Activated CD4-positive, alpha-beta T cell treated with anti-CD3 and anti-CD28 coated beads for 36 hours (primary cell): ENCODE results near the gene EDN3. TPM values are rescaled to one million over a fixed set of nuclear protein-coding genes. Genes with fewer than 3 reads are reported as not detected.
"Not testable (repeated sequence)": the region's sequence is repeated elsewhere in the genome, so short reads cannot be mapped to it uniquely, and the experiment has no call there.

Source experiments
- ATAC-seq: fragments of 200-7000 bp; cut with Tn5 transposase; one replicate; pipeline ENCODE4 v1.10.0; 2021; ENCODE audit warnings: mild to moderate bottlenecking, moderate library complexity
- CTCF ChIA-PET: fragments of 350-600 bp; sonication (Branson Sonifier 250); formaldehyde crosslinking; loops from one replicate; lab custom pipeline; 2021; ENCODE audit warnings: antibody characterized with exemption; lab: Charles Lee
- POLR2A ChIA-PET: fragments of 350-600 bp; sonication (Branson Sonifier 250); formaldehyde crosslinking; loops from one replicate; lab custom pipeline; 2021; ENCODE audit warnings: antibody characterized with exemption, inconsistent platforms; lab: Charles Lee
- DNase-seq: peaks from one replicate; pipeline ENCODE4 v3.0.0-alpha.2; 2020
- H3K27ac Mint-ChIP-seq: one replicate; pipeline ENCODE4 v1.8.0; 2021; ENCODE audit warnings: mixed read lengths
- H3K27me3 Mint-ChIP-seq: one replicate; pipeline ENCODE4 v1.8.0; 2021; ENCODE audit warnings: mixed read lengths
- H3K36me3 Mint-ChIP-seq: one replicate; pipeline ENCODE4 v1.8.0; 2021; ENCODE audit warnings: low read depth, mixed read lengths
- H3K4me1 Mint-ChIP-seq: one replicate; pipeline ENCODE4 v1.8.0; 2021; ENCODE audit warnings: mixed read lengths
- H3K4me3 Mint-ChIP-seq: one replicate; pipeline ENCODE4 v1.8.0; 2021; ENCODE audit warnings: mild to moderate bottlenecking, moderate library complexity, mixed read lengths
- H3K9me3 Mint-ChIP-seq: one replicate; pipeline ENCODE4 v1.8.0; 2021; ENCODE audit warnings: low read depth, mixed read lengths
- intact Hi-C, 2 experiments: fragments of 100-400 bp; cut with DNase I in 1 of 2; cut with micrococcal nuclease in 1 of 2; formaldehyde crosslinking; loops; one replicate each; pipeline versions ENCODE4 v1.14.2 to v1.15.1; 2022 to 2024; cut with DNase I, micrococcal nuclease
- total RNA-seq, 2 experiments: library from RNA; stranded (reverse); gene quantifications; one replicate each; pipeline ENCODE4 v1.2.3, GENCODE V29; 2021

Gene EDN3
- total RNA-seq, 2 experiments from 2014 or later = 0.11 TPM; not detected in 1

GRCh38 chr20:59354460-59354859, 54.0 kb downstream of the EDN3 start:
- H3K27ac Mint-ChIP-seq = no peak overlapping the region
- intact Hi-C loops = no loop called here
- H3K9me3 Mint-ChIP-seq = no peaks in the 10 kb centered on the region
- POLR2A ChIA-PET = no interaction called here
- H3K4me3 Mint-ChIP-seq = no peak overlapping the region
- CTCF ChIA-PET = no interaction called here
- H3K36me3 Mint-ChIP-seq = no peaks in the 10 kb centered on the region
- DNase-seq = no peak
- no peak for ATAC-seq
- no peaks in the 10 kb centered on the region for H3K27me3 Mint-ChIP-seq
- H3K4me1 Mint-ChIP-seq = peaks cover 2% of the 10 kb centered on the region

- CTCF ChIA-PET = no interaction called here
- POLR2A ChIA-PET = no interaction called here
- intact Hi-C loops = no loop called here
These were observed 54.8 kb downstream of the EDN3 start for GRCh38 chr20:59355242-59355641.

GRCh38 chr20:59356662-59357165, 56.3 kb downstream of the EDN3 start:
- H3K36me3 Mint-ChIP-seq = no peaks in the 10 kb centered on the region
- ChIA-PET POLR2A (no interaction called here), CTCF (no interaction called here)
- no peak for DNase-seq
- H3K4me3 Mint-ChIP-seq = no peak overlapping the region
- no peaks in the 10 kb centered on the region for H3K9me3 Mint-ChIP-seq
- H3K4me1 Mint-ChIP-seq = peaks cover 2% of the 10 kb centered on the region
- H3K27ac Mint-ChIP-seq = no peak overlapping the region
- no peaks in the 10 kb centered on the region for H3K27me3 Mint-ChIP-seq
- no peak for ATAC-seq
- intact Hi-C loops = no loop called here

More at GRCh38 chr20:59355242-59355641, 54.8 kb downstream of the EDN3 start:
- DNase-seq (no peak), ATAC-seq (no peak)
- Mint-ChIP-seq H3K9me3 (no peaks in the 10 kb centered on the region), H3K4me3 (no peak overlapping the region), H3K36me3 (no peaks in the 10 kb centered on the region), H3K4me1 (peaks cover 2% of the 10 kb centered on the region), H3K27me3 (no peaks in the 10 kb centered on the region), H3K27ac (no peak overlapping the region)

GRCh38 chr20:59358793-59359192, 58.4 kb downstream of the EDN3 start:
- CTCF ChIA-PET = interaction anchor here (0.6 kb wide), 1 partner anchor 271 kb away, joined by 3 read pairs; no protein-coding TSS in a partner anchor
- DNase-seq, H3K9me3 Mint-ChIP-seq, H3K4me3 Mint-ChIP-seq, ATAC-seq, intact Hi-C loops, POLR2A ChIA-PET, H3K4me1 Mint-ChIP-seq, H3K27me3 Mint-ChIP-seq, H3K27ac Mint-ChIP-seq, H3K36me3 Mint-ChIP-seq: not testable (repeated sequence)

- POLR2A ChIA-PET = no interaction called here
- Mint-ChIP-seq H3K27ac (no peak overlapping the region), H3K4me1 (no peaks in the 10 kb centered on the region), H3K9me3 (no peaks in the 10 kb centered on the region), H3K36me3 (no peaks in the 10 kb centered on the region), H3K27me3 (peaks cover 2% of the 10 kb centered on the region), H3K4me3 (no peak overlapping the region)
- CTCF ChIA-PET = interaction anchor here (0.7 kb wide), 1 partner anchor 55 kb away, joined by 3 read pairs; no protein-coding TSS in a partner anchor
- ATAC-seq = no peak
- no peak for DNase-seq
- intact Hi-C loops = no loop called here
These were observed 59.7 kb downstream of the EDN3 start for GRCh38 chr20:59359906-59360725.

GRCh38 chr20:59360934-59361333, 60.5 kb downstream of the EDN3 start:
- Mint-ChIP-seq H3K9me3 (no peaks in the 10 kb centered on the region), H3K27ac (no peak overlapping the region), H3K27me3 (peaks cover 2% of the 10 kb centered on the region), H3K4me1 (no peaks in the 10 kb centered on the region), H3K36me3 (no peaks in the 10 kb centered on the region), H3K4me3 (no peak overlapping the region)
- no peak for DNase-seq
- CTCF ChIA-PET = no interaction called here
- ATAC-seq = no peak
- POLR2A ChIA-PET = no interaction called here
- intact Hi-C loops = no loop called here

- ChIA-PET POLR2A (no interaction called here), CTCF (no interaction called here)
- H3K27ac Mint-ChIP-seq = no peak overlapping the region
- ATAC-seq (no peak), DNase-seq (no peak)
- intact Hi-C loops = no loop called here
- no peaks in the 10 kb centered on the region for H3K9me3 Mint-ChIP-seq
- no peaks in the 10 kb centered on the region for H3K4me1 Mint-ChIP-seq
- H3K36me3 Mint-ChIP-seq = no peaks in the 10 kb centered on the region
- no peak overlapping the region for H3K4me3 Mint-ChIP-seq
- peaks cover 2% of the 10 kb centered on the region for H3K27me3 Mint-ChIP-seq
These were observed 61.0 kb downstream of the EDN3 start for GRCh38 chr20:59361411-59361810.

- no peak for DNase-seq
- no peaks in the 10 kb centered on the region for H3K36me3 Mint-ChIP-seq
- no peak overlapping the region for H3K4me3 Mint-ChIP-seq
- ChIA-PET POLR2A (no interaction called here), CTCF (no interaction called here)
- intact Hi-C loops = no loop called here
- no peaks in the 10 kb centered on the region for H3K9me3 Mint-ChIP-seq
- H3K4me1 Mint-ChIP-seq = no peaks in the 10 kb centered on the region
- no peak overlapping the region for H3K27ac Mint-ChIP-seq
- H3K27me3 Mint-ChIP-seq = peaks cover 2% of the 10 kb centered on the region
- no peak for ATAC-seq
These were observed 62.7 kb downstream of the EDN3 start for GRCh38 chr20:59363101-59363500.

GRCh38 chr20:59364611-59365010, 64.2 kb downstream of the EDN3 start:
- Mint-ChIP-seq H3K27ac (no peak overlapping the region), H3K27me3 (peaks cover 2% of the 10 kb centered on the region), H3K9me3 (no peaks in the 10 kb centered on the region), H3K36me3 (no peaks in the 10 kb centered on the region), H3K4me1 (no peaks in the 10 kb centered on the region), H3K4me3 (no peak overlapping the region)
- intact Hi-C loops = no loop called here
- CTCF ChIA-PET = interaction anchor here (0.6 kb wide), 2 partner anchors 41 to 75 kb away, joined by 3 read pairs; no protein-coding TSS in a partner anchor
- POLR2A ChIA-PET = no interaction called here
- DNase-seq = no peak
- no peak for ATAC-seq

- H3K36me3 Mint-ChIP-seq = no peaks in the 10 kb centered on the region
- CTCF ChIA-PET = no interaction called here
- H3K4me3 Mint-ChIP-seq = no peak overlapping the region
These were observed 65.3 kb downstream of the EDN3 start for GRCh38 chr20:59365611-59366285.

GRCh38 chr20:59371431-59371830, 71.0 kb downstream of the EDN3 start:
- H3K4me3 Mint-ChIP-seq = no peak overlapping the region
- H3K27ac Mint-ChIP-seq = no peak overlapping the region
- H3K4me1 Mint-ChIP-seq = no peaks in the 10 kb centered on the region
- CTCF ChIA-PET = interaction anchor here (0.5 kb wide), 1 partner anchor 125 kb away, joined by 3 read pairs; no protein-coding TSS in a partner anchor
- DNase-seq = no peak
- POLR2A ChIA-PET = no interaction called here
- intact Hi-C loops = no loop called here
- no peaks in the 10 kb centered on the region for H3K27me3 Mint-ChIP-seq
- H3K36me3 Mint-ChIP-seq = no peaks in the 10 kb centered on the region
- ATAC-seq = no peak
- no peaks in the 10 kb centered on the region for H3K9me3 Mint-ChIP-seq

More at GRCh38 chr20:59365611-59366285, 65.3 kb downstream of the EDN3 start:
- H3K4me1 Mint-ChIP-seq = no peaks in the 10 kb centered on the region
- no peaks in the 10 kb centered on the region for H3K9me3 Mint-ChIP-seq
- POLR2A ChIA-PET = no interaction called here
- intact Hi-C loops = no loop called here
- H3K27ac Mint-ChIP-seq = no peak overlapping the region
- no peak for DNase-seq
- peaks cover 2% of the 10 kb centered on the region for H3K27me3 Mint-ChIP-seq
- no peak for ATAC-seq
